HepG2 (cell line): ENCODE measurements around the gene ZKSCAN8. TPM values are rescaled to one million over a fixed set of nuclear protein-coding genes. Genes with fewer than 3 reads are reported as not detected.

Experiments used
- ARID3A ChIP-seq: IDR thresholded peaks from 2 replicates; pipeline ENCODE4 v1.6.1; 2012; ENCODE audit warnings: low read depth, low read length, improper control_type of control experiment
- EEA1 ChIP-seq: sonication (generic); formaldehyde crosslinking; IDR thresholded peaks from 2 replicates; pipeline ENCODE4 v1.5.1; 2020; ENCODE audit warnings: mild to moderate bottlenecking, missing genetic modification reagents, borderline replicate concordance
- FOXJ3 ChIP-seq: sonication (generic); formaldehyde crosslinking; IDR thresholded peaks from 2 replicates; pipeline ENCODE4 v1.4.0; 2020; ENCODE audit warnings: missing genetic modification reagents, mild to moderate bottlenecking, borderline replicate concordance
- GLI4 ChIP-seq: sonication (generic); formaldehyde crosslinking; IDR thresholded peaks from 2 replicates; pipeline ENCODE4 v1.5.1; 2020; ENCODE audit warnings: missing genetic modification reagents, mild to moderate bottlenecking, moderate library complexity, borderline replicate concordance
- GTF3A ChIP-seq: sonication (generic); formaldehyde crosslinking; conservative IDR thresholded peaks from 2 replicates; pipeline ENCODE4 v1.4.0; 2020; ENCODE audit warnings: mild to moderate bottlenecking, missing genetic modification reagents
- HNF4A ChIP-seq: sonication (generic); formaldehyde crosslinking; IDR thresholded peaks from 2 replicates; pipeline ENCODE4 v1.4.0; 2020; ENCODE audit warnings: missing genetic modification reagents
- LCORL ChIP-seq, 2 experiments: fragments of 450-650 bp in 1 of 2; sonication (generic) in 1 of 2; formaldehyde crosslinking in 1 of 2; IDR thresholded peaks; 2 replicates each; pipeline versions ENCODE4 v1.5.0 to v1.6.1; 2017 to 2020; ENCODE audit warnings: antibody characterized with exemption in 1 of 2, missing genetic modification reagents in 1 of 2
- TCF7L2 ChIP-seq: IDR thresholded peaks from 2 replicates; pipeline ENCODE4 v1.6.1; 2011; ENCODE audit warnings: mild to moderate bottlenecking, low read depth, low read length, moderate library complexity
- TFDP1 ChIP-seq: IDR thresholded peaks from 2 replicates; pipeline ENCODE4 v1.6.1; 2016; ENCODE audit warnings: missing compliant biosample characterization, missing genetic modification reagents, borderline replicate concordance
- ZBTB3 ChIP-seq: sonication (generic); formaldehyde crosslinking; IDR thresholded peaks from 2 replicates; pipeline ENCODE4 v1.4.0; 2020; ENCODE audit warnings: low read depth, mild to moderate bottlenecking, moderate library complexity, missing genetic modification reagents, borderline replicate concordance
- ZNF17 ChIP-seq: sonication (generic); formaldehyde crosslinking; IDR thresholded peaks from 2 replicates; pipeline ENCODE4 v1.5.0; 2020; ENCODE audit warnings: mild to moderate bottlenecking, missing genetic modification reagents
- ZNF333 ChIP-seq: sonication (generic); formaldehyde crosslinking; IDR thresholded peaks from 2 replicates; pipeline ENCODE4 v1.4.0; 2020; ENCODE audit warnings: mild to moderate bottlenecking, missing genetic modification reagents, borderline replicate concordance
- ZNF552 ChIP-seq: sonication (generic); formaldehyde crosslinking; IDR thresholded peaks from 2 replicates; pipeline ENCODE4 v1.9.0; 2022; ENCODE audit warnings: missing genetic modification reagents, mild to moderate bottlenecking, borderline replicate concordance
- ZNF580 ChIP-seq: IDR thresholded peaks from 2 replicates; pipeline ENCODE4 v1.6.1; 2016; ENCODE audit warnings: low read depth, borderline replicate concordance
- ZNF607 ChIP-seq: sonication (generic); formaldehyde crosslinking; IDR thresholded peaks from 2 replicates; pipeline ENCODE4 v1.5.1; 2020; ENCODE audit warnings: missing genetic modification reagents, mild to moderate bottlenecking, borderline replicate concordance
- ZNF83 ChIP-seq: sonication (generic); formaldehyde crosslinking; IDR thresholded peaks from 2 replicates; pipeline ENCODE4 v1.4.0; 2020; ENCODE audit warnings: missing genetic modification reagents, mild to moderate bottlenecking, borderline replicate concordance
- ZNF839 ChIP-seq: sonication (generic); formaldehyde crosslinking; IDR thresholded peaks from 2 replicates; pipeline ENCODE4 v1.4.0; 2020; ENCODE audit warnings: missing genetic modification reagents, mild to moderate bottlenecking, borderline replicate concordance
- ZNF883 ChIP-seq: sonication (generic); formaldehyde crosslinking; IDR thresholded peaks from 2 replicates; pipeline ENCODE4 v1.5.1; 2020; ENCODE audit warnings: mild to moderate bottlenecking, missing genetic modification reagents; ENCODE audit errors: not compliant biosample characterization
- polyA plus RNA-seq, 8 experiments: library from polyadenylated mRNA; depleted of rRNA in 3 of 8; stranded (reverse) in 7 of 8; unstranded in 1 of 8; fragments of >200 nt; fragmentation: Illumina TruSeq in 4 of 8; extraction: Trizol in 4 of 8; gene quantifications; 2 replicates each; pipeline versions ENCODE4 v1.2.1 to v1.2.3, GENCODE V29; 2011 to 2016; ENCODE audit warnings: low read depth in 4 of 8, missing spikeins in 1 of 8, mixed read lengths in 1 of 8; ENCODE audit not compliant: insufficient read depth in 1 of 8
- total RNA-seq, 5 experiments: library from RNA; depleted of rRNA; stranded (reverse); fragments of >200 nt; fragmentation: Illumina TruSeq; extraction: Trizol; gene quantifications; 2 replicates each; pipeline ENCODE4 v1.2.3, GENCODE V29; 2016; ENCODE audit warnings: low read depth in 1 of 5
- TF ChIP-seq, protein P1 (sequence below): sonication (generic); formaldehyde crosslinking; IDR thresholded peaks from 2 replicates; pipeline ENCODE4 v1.5.1; 2020; ENCODE audit warnings: mild to moderate bottlenecking, moderate library complexity, missing genetic modification reagents
- TF ChIP-seq, protein P2 (sequence below): sonication (generic); formaldehyde crosslinking; IDR thresholded peaks from 2 replicates; pipeline ENCODE4 v1.8.1; 2023; ENCODE audit warnings: mild to moderate bottlenecking, missing genetic modification reagents

ZKSCAN8 gene
- total and polyA plus RNA-seq, 2 of the 13 experiments (the other 11 are each of a cell fraction or from before 2014, with no cell fraction given), result 12.4 to 20.9 TPM

DNA sequence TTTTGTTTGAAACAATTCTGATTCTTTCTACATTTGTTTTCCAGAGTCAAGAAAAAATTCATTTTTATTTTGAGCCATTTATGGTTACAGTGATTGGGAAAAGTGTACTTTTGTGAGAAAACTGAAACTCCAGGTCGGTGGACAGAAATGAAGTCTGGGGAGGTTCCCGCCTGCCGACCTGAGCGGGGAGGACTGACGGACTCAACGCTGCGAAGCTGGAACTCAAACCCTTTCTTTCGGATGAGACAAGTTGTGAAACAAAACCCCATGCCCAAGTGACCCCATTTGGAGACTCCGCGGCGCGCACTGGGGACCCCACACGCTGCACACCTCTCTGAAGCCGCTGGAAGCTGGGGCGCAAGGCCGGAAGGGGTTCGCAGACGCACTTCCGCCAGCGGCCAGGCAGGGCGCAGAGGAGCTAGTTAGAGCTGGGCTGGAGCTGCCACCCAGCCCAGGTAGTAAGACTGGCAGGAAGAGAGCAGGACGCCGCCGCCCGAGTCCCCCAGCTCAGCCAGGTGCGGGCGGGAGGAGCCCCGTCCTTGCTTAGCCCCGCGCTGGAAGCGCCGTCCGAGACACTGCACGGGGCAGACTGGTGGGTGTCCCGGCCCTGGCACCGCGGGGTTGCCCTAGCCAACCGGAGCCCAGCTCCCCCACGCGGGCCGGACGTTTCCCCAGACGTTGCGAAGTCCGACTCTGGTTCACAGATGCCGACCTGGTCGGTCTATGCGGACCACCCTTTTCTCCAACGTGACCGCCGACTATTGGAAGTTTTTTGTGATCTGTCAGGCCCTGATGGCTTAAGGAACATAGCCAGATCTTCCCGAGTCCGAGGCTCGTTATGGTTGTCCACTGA is 37.1 kb upstream of the ZKSCAN8 start (continued):
- TF ChIP-seq ZNF883 (CRISPR knock-in tag) (peak; percentile 96), HNF4A (no peak; the same call in 1 of the 2 replicates), GTF3A (CRISPR knock-in tag) (0 out of 2 replicates have a peak, but pooled peaks have one; percentile 60), ARID3A (no peak), ZNF607 (peak; percentile 94), ZNF83 (CRISPR knock-in tag) (0 out of 2 replicates have a peak, but pooled peaks have one; percentile 72), ZNF839 (CRISPR knock-in tag) (no peak), ZNF333 (0 out of 2 replicates have a peak, but pooled peaks have one; percentile 90), ZNF17 (CRISPR knock-in tag) (no peak), EEA1 (CRISPR knock-in tag) (no peak), ZNF552 (CRISPR knock-in tag) (peak; percentile 54; the same call in 1 of the 2 replicates), TCF7L2 (no peak), TFDP1 (no peak), GLI4 (CRISPR knock-in tag) (no peak; the same call in 1 of the 2 replicates), ZBTB3 (CRISPR knock-in tag) (no peak), LCORL (IDR thresholded peaks at IDR 0.05) (no peak), LCORL (CRISPR knock-in tag; IDR thresholded peaks at IDR 0.05) (peak; percentile 91), FOXJ3 (CRISPR knock-in tag) (peak; percentile 43; the same call in 1 of the 2 replicates), ZNF580 (CRISPR knock-in tag) (peak; percentile 80)
- TF ChIP-seq, protein P1, sequence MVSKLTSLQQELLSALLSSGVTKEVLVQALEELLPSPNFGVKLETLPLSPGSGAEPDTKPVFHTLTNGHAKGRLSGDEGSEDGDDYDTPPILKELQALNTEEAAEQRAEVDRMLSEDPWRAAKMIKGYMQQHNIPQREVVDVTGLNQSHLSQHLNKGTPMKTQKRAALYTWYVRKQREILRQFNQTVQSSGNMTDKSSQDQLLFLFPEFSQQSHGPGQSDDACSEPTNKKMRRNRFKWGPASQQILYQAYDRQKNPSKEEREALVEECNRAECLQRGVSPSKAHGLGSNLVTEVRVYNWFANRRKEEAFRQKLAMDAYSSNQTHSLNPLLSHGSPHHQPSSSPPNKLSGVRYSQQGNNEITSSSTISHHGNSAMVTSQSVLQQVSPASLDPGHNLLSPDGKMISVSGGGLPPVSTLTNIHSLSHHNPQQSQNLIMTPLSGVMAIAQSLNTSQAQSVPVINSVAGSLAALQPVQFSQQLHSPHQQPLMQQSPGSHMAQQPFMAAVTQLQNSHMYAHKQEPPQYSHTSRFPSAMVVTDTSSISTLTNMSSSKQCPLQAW (CRISPR knock-in tag), result peak; percentile 98
- TF ChIP-seq, protein P2, sequence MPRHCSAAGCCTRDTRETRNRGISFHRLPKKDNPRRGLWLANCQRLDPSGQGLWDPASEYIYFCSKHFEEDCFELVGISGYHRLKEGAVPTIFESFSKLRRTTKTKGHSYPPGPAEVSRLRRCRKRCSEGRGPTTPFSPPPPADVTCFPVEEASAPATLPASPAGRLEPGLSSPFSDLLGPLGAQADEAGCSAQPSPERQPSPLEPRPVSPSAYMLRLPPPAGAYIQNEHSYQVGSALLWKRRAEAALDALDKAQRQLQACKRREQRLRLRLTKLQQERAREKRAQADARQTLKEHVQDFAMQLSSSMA (CRISPR knock-in tag), result peak; percentile 44; the same call in 1 of the 2 replicates
